HG03342 (cell line): Measurements from ENCODE around the gene SPATA32.

Experiments
- ATAC-seq: cut with Tn5 transposase; IDR thresholded peaks from one replicate; pipeline ENCODE4 v1.9.1; 2021; ENCODE audit warnings: mild to moderate bottlenecking, moderate library complexity; ENCODE audit not compliant: unreplicated experiment

SPATA32 gene

DNA sequence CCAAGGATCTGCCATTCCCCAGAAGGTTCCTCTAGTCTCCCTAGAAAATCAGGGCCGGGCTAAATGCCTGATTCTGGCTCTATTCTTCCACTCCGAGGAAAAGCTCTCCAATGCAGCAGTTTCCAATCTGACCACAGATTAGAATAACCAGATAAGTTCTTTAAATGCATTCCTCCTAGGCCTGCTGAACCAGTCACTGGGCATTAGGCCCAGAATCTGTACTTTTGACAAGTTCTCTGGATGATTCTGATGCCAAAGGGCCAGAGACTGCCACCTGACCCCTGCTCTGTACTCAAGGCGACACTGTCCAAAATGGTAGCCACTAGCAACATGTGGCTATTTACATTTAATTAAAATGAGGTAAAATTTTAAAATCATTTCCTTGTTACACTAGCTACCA, 32.6 kb upstream of the SPATA32 start:
- no peak for ATAC-seq

DNA sequence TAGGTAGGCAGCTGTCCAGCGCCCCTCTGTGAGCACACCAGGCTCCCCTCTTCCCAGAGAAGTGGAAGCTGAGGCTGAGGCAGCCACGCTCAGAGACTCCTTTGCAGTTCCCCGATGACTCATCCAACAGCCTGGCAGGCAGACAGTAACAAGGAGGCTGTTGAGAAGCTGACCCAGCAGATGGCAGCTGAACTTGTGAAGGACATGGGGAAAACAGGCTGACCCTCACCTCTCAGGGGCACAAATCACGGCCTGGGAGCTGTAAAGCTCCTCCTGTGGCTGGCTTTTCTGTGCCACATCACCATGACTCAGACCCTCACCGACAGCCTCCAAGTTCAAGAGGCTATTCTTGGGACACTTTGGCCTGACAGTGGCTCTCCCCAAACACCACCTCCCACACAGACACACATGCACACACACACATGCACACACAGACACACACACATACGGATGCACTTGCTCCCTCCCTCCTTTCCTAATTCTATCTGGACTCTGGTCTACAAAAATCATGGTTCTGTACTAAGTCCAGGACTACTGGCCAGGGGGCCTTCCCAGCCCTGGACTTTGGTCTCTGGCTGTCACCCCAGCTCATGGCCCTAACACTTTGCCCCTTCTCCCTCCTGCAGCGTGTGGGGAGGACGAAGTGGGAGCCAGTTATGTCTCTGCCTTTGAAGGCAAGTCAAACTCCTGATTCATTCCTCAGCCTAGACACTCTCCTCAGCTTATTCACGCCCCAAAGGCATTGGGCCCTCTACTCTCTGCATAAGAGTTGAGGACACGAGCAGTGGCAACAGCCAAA, 31.7 kb upstream of the SPATA32 start:
- no peak for ATAC-seq

DNA sequence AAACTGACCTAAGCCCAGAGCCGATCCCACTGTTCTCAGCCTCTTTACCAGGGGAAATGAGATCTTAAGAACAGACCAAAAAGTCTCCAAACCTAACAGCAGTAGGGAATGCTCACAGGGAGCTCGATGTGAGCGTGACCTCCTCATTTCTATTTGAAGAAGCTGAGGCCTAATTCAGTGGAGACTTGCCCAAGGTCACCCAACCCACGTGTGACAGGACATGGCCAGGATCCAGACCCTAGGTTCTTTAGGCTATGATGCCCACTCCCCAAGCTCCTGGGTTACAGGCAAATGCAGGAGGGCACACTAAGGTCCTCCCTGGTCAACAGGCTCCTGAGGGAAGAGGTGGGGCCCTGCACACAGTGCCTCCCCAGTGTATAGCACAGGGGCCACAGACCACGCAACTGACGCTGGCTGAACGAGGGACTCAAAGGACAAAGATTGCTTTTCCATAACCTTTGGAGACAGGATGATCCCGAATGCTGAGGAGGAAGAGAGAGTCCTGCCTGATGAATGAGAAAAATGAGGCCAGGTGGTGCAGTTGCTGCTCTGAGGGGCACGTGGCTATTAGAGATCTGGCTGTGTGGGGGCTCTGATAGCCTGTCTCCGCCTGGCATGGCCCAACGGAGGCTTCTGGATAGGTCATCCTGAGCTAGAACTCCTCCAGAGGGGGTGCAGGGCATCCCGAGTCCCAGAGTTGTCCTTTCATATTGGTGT, 31.0 kb upstream of the SPATA32 start:
- ATAC-seq: no peak

DNA sequence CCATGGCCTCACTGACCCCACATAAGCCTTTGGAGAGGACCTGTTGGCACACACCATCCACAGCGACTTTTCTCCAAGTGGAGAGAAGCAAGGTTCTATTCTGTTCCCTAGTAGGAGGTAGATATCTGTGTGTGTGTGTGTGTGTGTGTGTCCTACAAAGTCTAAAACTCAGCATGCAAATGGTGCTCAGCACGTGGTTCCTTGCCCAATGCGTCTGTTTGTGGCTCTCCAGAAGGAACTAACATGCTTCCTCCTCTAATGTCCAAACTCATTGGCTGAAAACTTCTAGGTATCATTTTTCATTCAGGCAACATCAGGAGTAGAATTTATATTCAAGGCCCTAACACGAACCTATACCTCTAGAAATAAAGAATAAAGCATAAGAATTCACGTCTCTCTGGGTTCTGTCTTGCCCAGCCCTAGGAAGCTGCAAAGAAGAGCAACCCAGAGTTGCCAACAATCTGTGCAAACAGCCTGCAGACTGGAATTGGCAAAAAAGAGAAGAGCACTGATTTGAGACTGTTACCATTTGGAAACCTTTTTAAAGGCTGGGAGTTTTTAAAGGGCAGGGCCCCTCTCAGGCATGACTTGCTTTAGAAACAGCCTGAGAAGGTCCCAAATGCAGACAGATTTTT, 29.4 kb upstream of the SPATA32 start:
- no peak for ATAC-seq

DNA sequence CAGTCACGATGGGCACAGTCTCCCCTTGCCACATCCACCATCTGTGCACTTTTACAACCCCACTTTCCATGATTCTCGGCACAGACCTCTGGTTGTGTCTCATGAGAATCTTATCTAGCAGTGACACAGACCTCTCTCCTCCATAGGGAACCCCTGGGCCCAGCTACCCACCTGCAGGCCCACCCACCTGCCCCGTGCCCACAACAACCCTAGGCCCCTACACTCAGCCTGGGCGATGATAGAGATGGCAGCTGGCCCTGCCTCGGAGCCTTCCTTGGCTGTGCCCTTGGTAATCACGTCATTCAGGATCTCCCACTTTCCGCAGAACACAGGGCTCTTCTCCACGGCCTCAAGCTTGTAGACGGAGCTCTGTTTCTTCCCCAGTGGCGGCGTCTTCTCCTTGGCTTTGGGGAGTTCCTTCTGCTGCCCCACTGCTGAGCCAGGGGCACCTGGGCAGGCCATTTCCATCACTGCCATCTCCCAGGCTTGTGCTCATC, 28.4 kb upstream of the SPATA32 start:
- no peak for ATAC-seq

DNA sequence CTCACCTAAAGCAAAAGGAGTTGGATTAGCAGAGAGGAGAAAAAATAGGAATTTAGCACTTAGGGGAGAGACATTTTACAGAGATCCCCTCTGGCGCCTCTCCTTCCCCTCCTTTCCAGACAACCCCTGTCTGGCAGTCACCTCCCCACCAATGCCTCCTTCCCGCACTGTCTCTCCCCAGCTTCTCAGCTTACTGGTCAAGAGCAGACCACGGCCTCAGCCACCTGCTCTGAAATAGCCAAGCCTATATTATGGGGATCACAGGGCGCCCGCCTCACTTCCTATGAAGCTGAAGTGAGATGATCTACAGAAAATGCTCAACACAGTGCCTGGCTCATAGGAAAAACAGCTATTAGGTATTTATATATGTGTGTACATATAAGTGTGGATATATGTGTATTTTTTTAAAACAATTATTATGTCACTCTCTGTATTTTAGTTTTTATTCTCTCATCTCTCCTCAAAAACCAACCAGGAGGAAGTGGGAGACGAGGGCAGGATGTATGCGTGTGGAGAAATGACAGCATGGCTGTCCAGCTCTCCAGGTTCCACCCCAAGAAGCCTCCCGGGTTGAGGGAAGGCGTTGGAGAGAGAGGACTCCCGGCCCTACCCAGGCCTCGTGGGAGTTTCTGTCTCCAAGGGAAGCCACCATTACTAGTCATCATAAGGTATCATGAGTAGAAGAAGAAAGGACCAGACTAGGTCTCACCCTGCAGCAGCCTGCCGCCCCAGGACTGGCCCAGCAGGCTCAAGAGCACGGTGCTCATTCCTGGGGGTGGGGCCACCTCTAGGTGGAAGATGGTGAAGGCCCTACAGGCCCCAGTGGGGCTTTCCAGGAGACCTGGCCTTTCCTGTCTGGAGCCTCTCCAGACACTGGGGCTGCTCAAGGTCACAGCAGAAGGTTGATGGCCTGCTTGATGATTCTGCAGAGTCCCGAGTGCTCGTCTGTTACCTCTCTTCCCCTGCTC, 27.7 kb upstream of the SPATA32 start:
- ATAC-seq: no peak

DNA sequence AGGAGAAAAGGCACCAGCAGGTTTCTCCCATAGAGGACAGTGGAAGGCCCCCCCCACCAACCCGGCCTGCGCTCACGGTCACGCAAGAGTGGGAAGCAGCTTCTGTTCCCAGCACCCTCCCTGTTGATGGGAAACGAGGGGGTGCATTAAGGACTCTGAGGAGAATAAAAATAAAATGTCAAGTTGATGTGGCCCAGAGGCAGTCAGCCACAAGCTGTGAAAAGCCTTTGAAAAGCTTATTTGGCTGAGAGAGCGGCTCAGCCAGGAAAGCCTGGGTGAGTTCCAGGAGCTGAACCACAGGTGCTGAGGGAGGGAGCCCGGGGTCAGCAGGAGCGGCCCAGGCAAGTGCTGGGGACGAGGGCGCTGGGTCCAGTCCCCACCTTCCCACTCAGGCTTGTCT, 26.9 kb upstream of the SPATA32 start:
- no peak for ATAC-seq

DNA sequence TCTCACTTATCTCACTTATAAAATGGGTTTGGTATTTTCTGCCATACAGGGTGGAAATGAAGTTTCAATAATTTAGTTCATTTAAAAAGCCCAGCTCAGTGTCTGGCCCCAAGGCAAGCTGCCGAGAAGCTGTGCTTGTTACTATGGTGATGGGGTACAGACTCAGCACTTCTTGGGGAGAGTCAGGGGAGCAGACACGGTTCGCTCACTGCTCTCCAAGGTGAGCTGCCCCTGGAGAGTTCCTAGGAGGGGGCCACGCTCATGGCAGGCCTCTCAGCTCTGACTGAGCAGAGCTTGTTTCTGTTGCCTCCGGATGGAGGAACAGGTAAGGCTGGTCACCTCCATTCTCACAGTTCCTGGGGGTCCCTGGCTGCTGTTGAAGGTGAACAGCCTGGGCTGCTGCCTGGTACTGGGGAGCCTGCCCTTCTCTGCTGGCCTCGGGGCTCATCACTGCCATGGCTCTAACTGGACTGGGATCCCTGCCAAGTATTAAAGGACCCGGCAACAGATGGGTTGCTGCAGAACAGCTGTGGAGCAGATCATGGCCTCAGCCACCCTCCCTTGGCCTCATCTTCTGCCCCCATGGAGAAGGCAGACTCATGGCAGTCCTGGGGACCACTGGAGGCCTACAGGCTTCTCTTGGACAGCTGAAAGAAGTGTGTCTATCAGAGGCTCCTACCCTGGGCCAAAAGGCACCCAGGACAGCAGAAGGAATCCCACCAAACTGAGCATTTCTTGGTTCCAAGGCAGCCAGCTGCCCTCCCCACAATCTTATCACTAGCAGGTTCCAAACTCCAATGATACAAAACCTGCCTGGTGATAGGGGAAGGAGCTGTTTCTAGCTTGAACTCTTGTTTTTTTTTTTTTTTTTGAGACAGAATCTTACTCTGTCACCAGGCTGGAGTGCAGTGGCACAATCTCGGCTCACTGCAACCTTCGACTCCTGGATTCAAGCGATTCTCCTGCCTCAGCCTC, 25.9 kb upstream of the SPATA32 start:
- no peak for ATAC-seq

DNA sequence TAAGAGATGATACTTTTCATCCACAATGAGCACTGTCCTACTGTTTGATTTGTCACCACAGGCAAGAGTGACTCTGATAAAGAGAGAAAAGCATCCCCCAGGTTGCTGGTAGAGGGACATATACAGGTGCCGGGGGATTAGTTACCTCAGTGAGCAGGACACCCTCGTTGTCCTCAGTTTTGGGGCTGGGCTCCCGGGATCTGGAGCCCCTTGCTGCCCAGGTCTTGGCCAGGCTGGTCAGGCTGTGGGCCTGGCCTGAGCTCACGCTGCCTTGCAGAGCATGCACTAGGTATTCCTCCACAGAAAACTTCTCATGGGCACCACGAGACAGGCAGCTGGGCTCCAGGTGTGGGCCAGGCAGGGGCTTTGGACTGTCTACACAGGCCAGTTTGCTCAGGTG, 24.4 kb upstream of the SPATA32 start:
- ATAC-seq: no peak

DNA sequence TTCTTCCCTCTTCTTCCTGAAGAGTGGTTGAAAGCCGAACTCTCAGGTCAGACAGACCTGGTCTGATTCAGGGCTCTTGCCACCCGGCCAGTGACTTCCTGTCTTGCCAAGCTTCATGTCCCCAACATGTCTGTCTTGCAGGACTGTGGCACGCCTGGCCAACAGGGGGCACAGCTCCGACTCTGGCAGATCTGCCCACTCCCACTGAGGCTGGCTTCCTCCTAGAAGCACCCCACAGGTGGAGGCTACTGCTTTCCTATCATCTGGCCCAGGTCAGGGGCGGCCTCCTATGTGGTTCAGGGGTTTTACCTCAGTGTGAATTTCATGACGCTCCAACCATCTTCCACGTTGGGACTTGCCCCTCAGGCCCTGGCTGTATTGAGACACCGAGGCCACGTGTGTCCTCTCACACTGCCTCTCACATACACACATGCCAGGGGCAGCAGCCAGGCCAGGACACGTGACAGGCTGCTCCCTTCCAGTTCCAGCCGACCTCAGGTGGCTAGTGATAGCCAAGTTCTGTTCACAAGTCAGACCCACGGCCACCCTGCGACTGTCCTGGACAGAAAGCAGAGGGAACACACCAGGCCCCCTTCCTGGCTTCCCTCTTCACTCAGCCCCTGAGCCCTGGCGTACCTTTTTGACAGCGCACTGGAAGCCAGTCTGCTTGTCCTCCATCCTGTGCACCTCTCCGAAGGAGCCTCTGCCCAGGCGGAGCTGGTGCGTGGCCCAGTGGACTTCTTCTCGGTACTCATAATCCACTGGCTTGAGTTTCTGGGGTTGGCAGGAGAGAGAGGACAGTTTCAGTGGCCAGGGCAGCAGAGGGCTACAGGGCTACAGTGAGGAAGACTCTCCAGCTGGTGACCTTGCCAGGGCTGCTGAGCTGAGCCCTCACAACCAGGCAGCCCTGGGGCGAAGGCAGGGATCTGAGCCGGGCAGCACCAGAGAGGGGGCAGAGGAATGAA, 22.6 kb upstream of the SPATA32 start:
- no peak for ATAC-seq

DNA sequence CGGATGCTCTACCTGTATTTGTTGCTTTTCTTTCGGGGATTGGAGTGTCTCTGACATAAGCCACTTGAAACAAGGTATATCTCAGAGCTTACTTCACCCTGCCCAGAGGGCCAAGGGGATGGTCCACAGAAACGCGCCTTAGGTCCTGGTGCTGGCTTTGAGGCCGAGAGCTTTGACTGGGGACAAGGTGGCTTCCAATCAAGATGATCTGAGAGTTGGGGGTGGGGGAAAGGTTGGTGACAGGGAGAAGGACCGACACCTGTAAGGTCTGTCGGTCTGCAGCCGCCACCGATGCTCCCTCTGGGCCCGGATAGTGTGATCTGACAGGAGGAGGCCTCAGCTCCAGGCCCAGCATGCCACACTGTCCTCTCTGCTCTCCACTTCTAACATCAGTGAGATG, 21.8 kb upstream of the SPATA32 start:
- ATAC-seq: no peak

DNA sequence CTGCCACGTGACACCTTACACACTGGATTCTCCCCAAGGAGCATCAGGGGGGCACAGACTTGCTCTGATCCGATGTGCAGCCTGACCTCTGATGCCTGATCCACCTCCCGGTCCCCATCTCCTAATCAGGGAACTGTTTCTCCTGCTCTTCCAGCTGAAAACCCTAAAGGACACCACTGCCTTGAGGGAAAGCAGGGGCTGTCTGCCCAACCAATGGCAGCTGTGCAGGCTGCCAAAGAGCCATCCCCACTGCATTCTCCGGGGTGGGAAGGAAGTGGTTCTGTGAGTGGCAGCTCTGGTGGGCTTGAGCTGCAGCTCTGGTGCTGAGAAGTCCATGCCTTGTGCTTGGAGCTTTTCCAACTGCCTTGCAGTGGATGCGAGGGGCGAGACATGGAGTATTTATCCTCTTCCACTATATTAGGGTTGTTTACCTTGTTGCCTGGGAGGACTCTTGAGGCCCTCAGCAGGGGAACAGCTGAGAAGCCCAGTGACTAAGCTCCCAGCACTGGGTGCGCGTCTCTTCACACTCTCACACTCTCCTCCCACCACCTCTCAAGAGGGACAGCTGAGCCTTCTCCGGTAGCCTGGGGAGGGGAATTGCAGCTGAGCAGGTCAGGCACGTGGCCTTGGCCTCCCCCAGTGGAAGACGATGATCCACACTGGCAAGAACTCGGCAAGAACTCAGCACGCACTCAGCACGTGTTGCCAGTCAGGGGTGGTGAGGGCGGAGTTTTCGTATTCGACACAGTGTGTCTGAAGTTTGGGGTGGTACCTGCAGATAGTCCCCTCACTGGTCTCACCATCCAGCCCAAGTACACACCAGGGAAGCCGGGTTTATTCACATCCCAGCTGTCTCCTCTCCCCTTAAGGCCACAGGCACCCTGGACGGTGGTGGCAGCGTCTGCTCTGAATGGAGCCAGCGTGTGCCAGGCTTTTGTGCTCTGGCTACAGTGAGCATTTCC, 21.1 kb upstream of the SPATA32 start:
- no peak for ATAC-seq

DNA sequence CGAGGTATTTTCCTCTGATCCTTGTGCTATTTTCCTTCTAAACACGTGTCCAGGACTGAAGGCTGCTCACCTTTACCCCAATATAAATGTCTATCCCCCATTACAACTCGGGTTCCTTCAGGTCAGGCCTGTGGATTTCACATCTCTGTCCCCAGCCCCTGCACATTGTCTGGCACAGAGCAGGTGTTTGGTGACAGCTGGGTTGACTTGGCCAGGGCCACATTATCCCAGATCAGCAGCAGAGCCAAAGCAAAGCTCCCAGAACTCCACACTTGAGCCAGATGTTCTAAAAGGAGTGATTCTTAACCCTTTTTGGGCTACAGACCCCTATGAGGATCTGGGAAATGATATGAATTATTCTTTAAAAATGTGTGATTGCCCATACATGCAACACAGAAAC, 18.0 kb upstream of the SPATA32 start:
- ATAC-seq: no peak

DNA sequence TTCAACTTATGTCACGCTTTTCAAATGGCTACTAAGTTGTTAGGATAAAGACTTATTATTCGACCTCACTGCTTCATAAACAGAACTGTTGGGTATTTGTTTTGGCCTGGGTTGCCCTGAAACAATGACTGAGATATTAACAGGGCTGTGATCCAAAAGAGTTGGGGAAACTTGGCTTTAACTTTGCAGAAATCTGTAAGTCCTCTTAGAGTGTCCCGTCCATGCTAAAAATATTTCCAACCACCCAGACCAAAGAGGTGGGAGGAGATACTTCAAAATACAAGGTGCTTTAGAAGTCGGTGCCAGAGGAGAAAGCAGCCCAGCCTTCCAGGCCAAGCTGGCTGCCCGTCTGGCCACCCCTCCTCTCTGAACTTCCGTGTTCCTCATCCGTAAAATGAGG, 16.1 kb upstream of the SPATA32 start:
- no peak for ATAC-seq

DNA sequence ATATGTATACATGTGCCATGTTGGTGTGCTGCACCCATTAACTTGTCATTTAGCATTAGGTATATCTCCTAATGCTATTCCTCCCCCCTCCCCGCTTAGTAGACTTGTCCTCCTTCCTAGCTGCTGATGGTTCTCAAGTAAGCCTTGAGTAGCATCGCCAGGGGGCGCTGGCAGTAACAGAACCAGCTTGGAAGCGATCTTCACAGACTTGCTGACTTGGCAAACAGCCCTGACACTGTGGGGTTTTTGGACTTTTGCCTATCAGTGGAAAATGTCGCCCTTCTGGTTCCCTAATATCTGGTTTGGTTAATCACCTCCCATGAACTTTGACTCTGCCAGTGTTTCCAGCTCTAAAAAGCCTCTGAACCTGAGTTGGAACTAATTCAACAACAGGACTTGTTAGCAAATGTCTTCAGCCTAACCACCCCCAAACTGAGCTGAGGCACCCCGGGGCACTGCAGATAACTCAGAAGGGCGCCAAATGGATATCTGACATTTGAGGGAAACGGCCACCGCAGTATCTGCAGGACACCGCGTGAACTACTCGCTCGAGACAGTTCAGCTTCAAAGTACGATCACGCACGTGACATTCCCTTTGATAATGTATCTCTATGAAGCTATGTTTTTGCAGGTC, 15.4 kb upstream of the SPATA32 start:
- no peak for ATAC-seq

DNA sequence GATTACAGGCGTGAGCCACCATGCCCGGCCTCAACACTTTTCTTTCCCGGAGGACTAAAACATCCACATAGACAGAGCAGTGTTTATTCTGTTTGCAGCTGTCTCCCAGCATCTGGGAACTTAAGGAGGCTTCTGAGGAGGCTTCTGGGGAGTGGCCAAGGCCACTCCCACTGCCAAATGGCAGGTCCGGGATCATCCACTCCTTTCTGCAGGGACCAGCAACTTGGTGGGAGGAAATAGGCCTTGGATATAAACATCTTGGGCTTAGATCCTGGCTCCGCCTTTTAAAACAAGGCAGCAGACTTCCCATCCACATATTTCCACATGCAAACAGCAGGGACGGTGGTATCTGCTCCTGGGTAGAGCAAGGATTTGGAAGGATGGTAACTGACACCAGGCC, 14.1 kb upstream of the SPATA32 start:
- no peak for ATAC-seq

DNA sequence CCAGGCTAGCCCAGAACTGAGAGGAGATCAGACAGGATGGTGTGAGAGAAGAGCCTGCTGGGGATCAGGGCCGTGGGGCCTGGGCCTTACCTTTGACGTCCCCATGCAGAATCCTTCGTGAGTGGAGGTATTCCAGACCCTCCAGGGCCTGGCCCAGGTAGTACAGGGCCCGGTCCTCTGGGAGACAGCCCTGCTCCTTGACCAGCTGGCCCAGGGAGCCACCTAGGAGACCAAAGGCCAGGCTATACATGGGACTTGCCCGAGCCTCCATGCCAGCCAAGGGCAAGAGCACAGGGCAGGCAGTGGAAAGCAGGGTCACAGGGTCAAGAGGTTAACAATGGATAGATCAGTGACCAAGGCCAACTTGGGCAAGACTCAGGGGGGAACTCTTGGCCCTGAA, 12.1 kb upstream of the SPATA32 start:
- ATAC-seq: no peak
